ENCODE measurements around the gene BCO1.

The BCO1 gene

DNA sequence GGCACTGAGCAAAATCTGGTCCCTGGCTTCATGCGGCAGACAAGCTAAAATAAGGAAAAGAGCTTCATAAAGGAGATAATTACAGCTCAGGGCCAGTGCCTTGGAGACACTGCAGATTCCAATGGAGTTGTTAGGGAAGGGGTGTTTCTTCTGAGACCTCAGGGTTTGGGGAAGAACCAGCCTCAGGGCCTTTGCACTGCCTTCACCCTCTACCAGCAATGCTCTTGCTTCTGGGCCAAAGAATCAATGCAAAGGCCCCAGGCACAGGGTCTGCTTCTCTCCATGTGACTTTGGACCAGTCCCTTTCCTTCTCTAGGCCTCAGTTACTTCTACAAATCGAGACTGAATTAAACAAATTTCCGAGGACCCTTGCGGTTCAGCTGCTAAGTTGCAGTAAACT, 40.0 kb downstream of the BCO1 start:
- Histone ChIP-seq H3K4me1 (ENCODE audit: control insufficient read depth, low read depth, low read length) (no peaks in the 10 kb centered on the region), H3K9me3 (ENCODE audit: control insufficient read depth, low read depth, low read length) (no peaks in the 10 kb centered on the region), H3K27ac (ENCODE audit: low read length) (no peak overlapping the region), H3K36me3 (ENCODE audit: control insufficient read depth, low read depth, low read length) (no peaks in the 10 kb centered on the region), H3K9ac (ENCODE audit: low read length) (no peak overlapping the region), H3K4me3 (ENCODE audit: low read length) (no peak overlapping the region), H3K27me3 (ENCODE audit: control insufficient read depth, insufficient read depth, low read length) (no peaks in the 10 kb centered on the region)

DNA sequence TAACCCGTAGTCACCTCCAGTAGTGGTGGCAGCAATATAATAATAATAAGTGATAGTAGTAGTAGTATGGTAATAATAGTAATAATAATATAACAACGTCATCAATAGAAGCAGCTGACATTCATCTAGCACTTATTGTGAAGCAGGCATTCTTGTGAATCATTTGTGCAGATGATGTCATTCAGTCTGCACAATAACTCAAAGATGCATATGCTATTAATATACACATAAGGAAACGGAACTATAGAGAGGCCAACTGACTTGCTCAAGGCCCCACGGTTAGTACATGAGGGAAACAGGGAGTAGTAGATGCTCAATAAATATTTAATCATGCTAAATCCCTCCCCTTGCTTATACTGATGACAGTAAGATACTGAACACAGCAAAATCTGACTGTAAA, 40.9 kb downstream of the BCO1 start:
- H3K27ac ChIP-seq (ENCODE audit: low read length) = no peak overlapping the region

GRCh38 chr16:81280393-81280792, 41.9 kb downstream of the BCO1 start:
- Histone ChIP-seq H3K27me3 (ENCODE audit: control insufficient read depth, insufficient read depth, low read length) (no peaks in the 10 kb centered on the region), H3K36me3 (ENCODE audit: control insufficient read depth, low read depth, low read length) (no peaks in the 10 kb centered on the region), H3K4me3 (ENCODE audit: low read length) (no peak overlapping the region), H3K9me3 (ENCODE audit: control insufficient read depth, low read depth, low read length) (no peaks in the 10 kb centered on the region), H3K27ac (ENCODE audit: low read length) (no peak overlapping the region), H3K9ac (ENCODE audit: low read length) (no peak overlapping the region), H3K4me1 (ENCODE audit: control insufficient read depth, low read depth, low read length) (no peaks in the 10 kb centered on the region)

More for the DNA sequence above, 40.9 kb downstream of the BCO1 start:
- Histone ChIP-seq H3K4me3 (ENCODE audit: low read length) (no peak overlapping the region), H3K9ac (ENCODE audit: low read length) (no peak overlapping the region), H3K4me1 (ENCODE audit: control insufficient read depth, low read depth, low read length) (no peaks in the 10 kb centered on the region), H3K36me3 (ENCODE audit: control insufficient read depth, low read depth, low read length) (no peaks in the 10 kb centered on the region), H3K27me3 (ENCODE audit: control insufficient read depth, insufficient read depth, low read length) (no peaks in the 10 kb centered on the region), H3K9me3 (ENCODE audit: control insufficient read depth, low read depth, low read length) (no peaks in the 10 kb centered on the region)

DNA sequence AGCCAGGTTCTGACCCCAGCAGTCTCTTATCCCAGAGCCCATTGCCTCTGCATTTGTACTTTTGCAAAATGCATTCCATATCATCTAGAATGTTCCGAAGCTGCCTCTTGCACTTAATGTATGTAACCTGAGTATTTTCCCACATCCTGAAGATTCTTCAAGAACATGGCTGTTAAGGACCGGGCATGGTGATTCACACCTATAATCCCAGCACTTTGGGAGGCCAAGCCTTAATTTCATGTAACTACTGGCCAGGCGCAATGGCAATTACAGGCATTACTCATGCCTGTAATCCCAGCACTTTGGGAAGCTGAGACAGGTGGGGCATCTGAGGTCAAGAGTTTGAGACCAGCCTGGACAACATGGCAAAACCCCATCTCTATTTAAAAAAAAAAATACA, 44.6 kb downstream of the BCO1 start:
- no peak overlapping the region for H3K4me3 ChIP-seq (ENCODE audit: low read length)
- no peak overlapping the region for H3K27ac ChIP-seq (ENCODE audit: low read length)
- no peaks in the 10 kb centered on the region for H3K9me3 ChIP-seq (ENCODE audit: control insufficient read depth, low read depth, low read length)
- H3K4me1 ChIP-seq (ENCODE audit: control insufficient read depth, low read depth, low read length) = no peaks in the 10 kb centered on the region
- H3K9ac ChIP-seq (ENCODE audit: low read length) = no peak overlapping the region
- H3K27me3 ChIP-seq (ENCODE audit: control insufficient read depth, insufficient read depth, low read length) = no peaks in the 10 kb centered on the region
- no peaks in the 10 kb centered on the region for H3K36me3 ChIP-seq (ENCODE audit: control insufficient read depth, low read depth, low read length)

DNA sequence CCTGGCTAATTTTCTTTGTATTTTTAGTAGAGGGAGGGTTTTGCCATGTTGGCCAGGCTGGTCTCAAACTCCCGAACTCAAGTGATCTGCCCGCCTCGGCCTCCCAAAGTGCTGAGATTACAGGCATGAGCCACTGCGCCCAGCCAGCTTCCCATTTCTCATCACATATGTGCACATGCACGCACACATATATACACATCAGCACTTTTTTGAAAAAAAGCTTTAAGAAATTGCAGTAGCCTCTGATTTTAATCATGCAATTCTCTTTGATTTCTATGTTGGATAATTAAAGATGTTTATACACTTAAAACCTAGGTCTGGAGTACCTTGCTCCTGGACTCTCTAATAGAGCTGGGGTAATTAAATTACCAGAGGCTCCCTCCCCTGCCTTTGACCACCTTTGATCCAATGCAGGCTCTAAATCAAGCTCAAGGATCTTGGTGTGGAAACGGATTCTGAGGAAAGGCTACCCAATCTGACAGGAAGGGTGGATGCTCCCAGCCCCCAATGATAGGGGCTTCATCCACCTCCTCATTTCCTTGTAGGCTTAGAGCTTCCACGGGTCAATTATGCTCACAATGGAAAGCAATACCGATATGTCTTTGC, 46.6 kb downstream of the BCO1 start:
- H3K27ac ChIP-seq (ENCODE audit: low read length) = no peak overlapping the region
- no peaks in the 10 kb centered on the region for H3K27me3 ChIP-seq (ENCODE audit: control insufficient read depth, insufficient read depth, low read length)
- H3K4me3 ChIP-seq (ENCODE audit: low read length) = no peak overlapping the region

GRCh38 chr16:81286190-81286589, 47.7 kb downstream of the BCO1 start:
- Histone ChIP-seq H3K9ac (ENCODE audit: low read length) (no peak overlapping the region), H3K27ac (ENCODE audit: low read length) (no peak overlapping the region), H3K4me3 (ENCODE audit: low read length) (no peak overlapping the region), H3K9me3 (ENCODE audit: control insufficient read depth, low read depth, low read length) (no peaks in the 10 kb centered on the region), H3K4me1 (ENCODE audit: control insufficient read depth, low read depth, low read length) (no peaks in the 10 kb centered on the region), H3K27me3 (ENCODE audit: control insufficient read depth, insufficient read depth, low read length) (no peaks in the 10 kb centered on the region), H3K36me3 (ENCODE audit: control insufficient read depth, low read depth, low read length) (no peaks in the 10 kb centered on the region)

More for the DNA sequence above, 46.6 kb downstream of the BCO1 start:
- Histone ChIP-seq H3K36me3 (ENCODE audit: control insufficient read depth, low read depth, low read length) (no peaks in the 10 kb centered on the region), H3K4me1 (ENCODE audit: control insufficient read depth, low read depth, low read length) (no peaks in the 10 kb centered on the region), H3K9me3 (ENCODE audit: control insufficient read depth, low read depth, low read length) (no peaks in the 10 kb centered on the region), H3K9ac (ENCODE audit: low read length) (no peak overlapping the region)

GRCh38 chr16:81291117-81291516, 52.6 kb downstream of the BCO1 start:
- Histone ChIP-seq H3K9me3 (ENCODE audit: control insufficient read depth, low read depth, low read length) (no peaks in the 10 kb centered on the region), H3K27me3 (ENCODE audit: control insufficient read depth, insufficient read depth, low read length) (no peaks in the 10 kb centered on the region), H3K27ac (ENCODE audit: low read length) (no peak overlapping the region), H3K9ac (ENCODE audit: low read length) (no peak overlapping the region), H3K4me3 (ENCODE audit: low read length) (no peak overlapping the region), H3K4me1 (ENCODE audit: control insufficient read depth, low read depth, low read length) (no peaks in the 10 kb centered on the region), H3K36me3 (ENCODE audit: control insufficient read depth, low read depth, low read length) (no peaks in the 10 kb centered on the region)

DNA sequence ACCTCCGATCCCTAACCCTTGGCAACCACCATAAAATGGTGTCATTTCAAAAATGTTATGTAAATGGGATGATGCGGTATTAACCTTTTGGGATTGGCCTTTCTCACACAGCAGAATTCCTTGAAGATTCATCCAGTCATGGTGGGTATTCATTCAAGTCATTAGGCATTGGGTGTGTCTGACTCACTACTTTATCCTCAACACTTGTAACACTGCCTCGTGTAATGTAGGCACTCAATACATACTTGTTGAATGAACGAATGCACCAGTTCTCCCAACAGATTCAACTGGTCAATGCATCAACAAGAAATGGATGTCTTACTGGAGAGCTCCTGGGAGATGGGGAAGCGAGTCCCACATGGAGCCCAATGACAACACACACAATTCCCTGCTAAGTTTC, 54.4 kb downstream of the BCO1 start:
- H3K36me3 ChIP-seq (ENCODE audit: control insufficient read depth, low read depth, low read length) = no peaks in the 10 kb centered on the region
- no peak overlapping the region for H3K9ac ChIP-seq (ENCODE audit: low read length)
- H3K4me1 ChIP-seq (ENCODE audit: control insufficient read depth, low read depth, low read length) = no peaks in the 10 kb centered on the region
- H3K9me3 ChIP-seq (ENCODE audit: control insufficient read depth, low read depth, low read length) = no peaks in the 10 kb centered on the region
- H3K27me3 ChIP-seq (ENCODE audit: control insufficient read depth, insufficient read depth, low read length) = no peaks in the 10 kb centered on the region
- no peak overlapping the region for H3K4me3 ChIP-seq (ENCODE audit: low read length)
- no peak overlapping the region for H3K27ac ChIP-seq (ENCODE audit: low read length)

DNA sequence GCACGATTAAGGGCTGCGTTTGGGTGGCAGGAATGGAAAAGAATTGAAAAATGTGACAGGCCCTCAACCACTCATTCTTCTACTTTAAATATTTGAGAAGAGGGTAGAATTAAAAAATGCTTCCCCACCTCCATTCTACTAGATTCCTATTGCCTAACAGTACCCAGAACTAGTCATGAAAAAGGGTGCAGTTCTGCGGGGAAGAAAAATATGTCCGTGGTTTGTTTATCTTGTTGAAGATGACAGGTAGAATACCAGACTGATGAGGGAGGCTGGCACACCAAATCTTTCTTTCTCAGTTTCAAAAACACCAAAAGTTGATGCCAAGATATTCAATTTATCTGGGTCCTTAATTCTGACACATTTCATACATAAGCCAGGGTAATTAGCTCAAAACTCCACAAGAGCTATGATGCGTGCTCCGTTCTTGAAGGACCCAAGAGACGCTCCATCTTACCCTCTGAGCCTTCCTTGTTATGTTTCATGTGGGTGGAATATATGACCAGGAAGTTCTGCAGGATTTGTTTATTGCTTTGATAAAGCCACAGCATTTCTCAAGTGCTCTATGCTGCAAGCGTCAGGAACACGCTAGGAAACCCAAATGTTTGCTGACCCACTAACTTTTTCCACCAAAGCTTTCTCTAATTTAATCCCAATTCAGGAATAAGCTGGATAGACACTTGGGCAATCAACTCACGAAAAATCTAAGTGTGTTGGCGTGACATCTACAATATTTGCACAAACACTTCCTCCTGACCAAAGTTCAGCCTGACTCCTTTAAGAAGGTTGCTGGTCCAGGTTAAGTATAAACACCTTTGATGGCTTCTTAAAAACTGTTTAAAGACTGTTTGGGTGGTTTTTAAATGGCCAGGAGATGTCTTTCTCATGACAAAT, 55.7 kb downstream of the BCO1 start:
- Histone ChIP-seq H3K9me3 (ENCODE audit: control insufficient read depth, low read depth, low read length) (no peaks in the 10 kb centered on the region), H3K36me3 (ENCODE audit: control insufficient read depth, low read depth, low read length) (no peaks in the 10 kb centered on the region), H3K4me3 (ENCODE audit: low read length) (no peak overlapping the region), H3K4me1 (ENCODE audit: control insufficient read depth, low read depth, low read length) (no peaks in the 10 kb centered on the region), H3K27ac (ENCODE audit: low read length) (no peak overlapping the region), H3K27me3 (ENCODE audit: control insufficient read depth, insufficient read depth, low read length) (no peaks in the 10 kb centered on the region), H3K9ac (ENCODE audit: low read length) (no peak overlapping the region)

DNA sequence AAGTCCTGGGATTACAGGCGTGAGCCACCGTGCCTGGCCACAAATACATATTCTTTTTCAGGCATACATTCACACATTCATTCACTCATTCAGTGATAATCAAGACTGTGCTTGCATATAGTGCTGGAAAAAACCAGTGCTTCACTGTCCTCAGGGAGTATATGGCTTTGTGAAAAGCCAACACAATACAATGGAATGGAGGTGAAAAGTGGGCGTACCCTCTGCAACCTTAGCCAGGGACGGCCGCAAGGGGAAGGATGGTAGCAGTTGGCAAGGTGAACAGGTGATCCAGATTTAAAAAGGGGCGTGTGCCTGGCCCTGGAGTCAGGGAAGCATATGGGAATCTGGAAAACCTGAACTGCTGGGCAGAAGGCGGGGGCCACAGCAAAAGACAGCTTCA, 58.1 kb downstream of the BCO1 start:
- Histone ChIP-seq H3K9me3 (ENCODE audit: control insufficient read depth, low read depth, low read length) (no peaks in the 10 kb centered on the region), H3K27me3 (ENCODE audit: control insufficient read depth, insufficient read depth, low read length) (no peaks in the 10 kb centered on the region), H3K9ac (ENCODE audit: low read length) (no peak overlapping the region), H3K4me3 (ENCODE audit: low read length) (no peak overlapping the region), H3K36me3 (ENCODE audit: control insufficient read depth, low read depth, low read length) (no peaks in the 10 kb centered on the region), H3K4me1 (ENCODE audit: control insufficient read depth, low read depth, low read length) (no peaks in the 10 kb centered on the region), H3K27ac (ENCODE audit: low read length) (no peak overlapping the region)

GRCh38 chr16:81307770-81308169, 69.3 kb downstream of the BCO1 start:
- H3K27me3 ChIP-seq (ENCODE audit: control insufficient read depth, insufficient read depth, low read length) = no peaks in the 10 kb centered on the region

More at GRCh38 chr16:81307770-81308169, 69.3 kb downstream of the BCO1 start:
- Histone ChIP-seq H3K36me3 (ENCODE audit: control insufficient read depth, low read depth, low read length) (no peaks in the 10 kb centered on the region), H3K27ac (ENCODE audit: low read length) (no peak overlapping the region), H3K9me3 (ENCODE audit: control insufficient read depth, low read depth, low read length) (no peaks in the 10 kb centered on the region), H3K4me1 (ENCODE audit: control insufficient read depth, low read depth, low read length) (peaks cover 1% of the 10 kb centered on the region), H3K4me3 (ENCODE audit: low read length) (no peak overlapping the region), H3K9ac (ENCODE audit: low read length) (no peak overlapping the region)

All from iPS-18a (cell line).